SK-N-SH (cell line): Measurements from ENCODE around the gene EFHC1. TPM values are rescaled to one million over a fixed set of nuclear protein-coding genes. Genes with fewer than 3 reads are reported as not detected.

Experiments used
- CTCF ChIA-PET: fragments of 300-600, 350-600 bp; formaldehyde crosslinking; extraction: SDS; loops from one replicate; lab custom pipeline; 2021; lab: Yijun Ruan, JAX
- POLR2A ChIA-PET: fragments of 350-600 bp; sonication (Branson Sonifier 250); formaldehyde crosslinking; extraction: SDS; loops from one replicate; lab custom pipeline; 2020; ENCODE audit warnings: antibody characterized with exemption, inconsistent platforms; lab: Yijun Ruan, JAX
- DNase-seq: peaks from one replicate; pipeline ENCODE4 v3.0.0; 2012
- H2AFZ ChIP-seq: fragments of 200-600 bp; sonication (generic); 2 replicates; pipeline ENCODE4 v1.8.1; 2016; ENCODE audit warnings: antibody characterized with exemption, mild to moderate bottlenecking, low read depth
- H3F3A ChIP-seq: fragments of 200-600 bp; sonication (generic); replicated peaks from 2 replicates; pipeline ENCODE3; 2016; ENCODE audit warnings: antibody characterized with exemption, mild to moderate bottlenecking; ENCODE audit not compliant: insufficient read depth
- H3K27ac ChIP-seq, 2 experiments: fragments of 200-500 bp in 1 of 2; fragments of 200-600 bp in 1 of 2; sonication (Bioruptor generic) in 1 of 2; sonication (generic), shearing (Covaris generic) in 1 of 2; 2 replicates each; pipeline versions ENCODE4 v1.5.1 to v1.6.1; 2014 to 2016; ENCODE audit warnings: low read depth in 2 of 2, inconsistent platforms in 1 of 2, low read length in 1 of 2, mild to moderate bottlenecking in 1 of 2, mixed read lengths in 1 of 2
- H3K27me3 ChIP-seq: fragments of 200-600 bp; sonication (generic), shearing (Covaris generic); 2 replicates; pipeline ENCODE4 v1.6.1; 2016; ENCODE audit warnings: mixed run types; ENCODE audit not compliant: insufficient read depth
- H3K36me3 ChIP-seq, 2 experiments: fragments of 200-500 bp in 1 of 2; fragments of 200-600 bp in 1 of 2; sonication (Bioruptor generic) in 1 of 2; sonication (generic) in 1 of 2; replicated peaks in 1 of 2; 2 replicates each; pipeline versions ENCODE3 to v1.5.1; 2014 to 2016; ENCODE audit warnings: low read length in 1 of 2, mild to moderate bottlenecking in 1 of 2; ENCODE audit not compliant: insufficient read depth in 2 of 2, control insufficient read depth in 1 of 2
- H3K4me1 ChIP-seq, 2 experiments: fragments of 200-500 bp in 1 of 2; fragments of 200-600 bp in 1 of 2; sonication (Bioruptor generic) in 1 of 2; sonication (generic), shearing (Covaris generic) in 1 of 2; 2 replicates each; pipeline versions ENCODE4 v1.5.1 to v1.6.1; 2014 to 2016; ENCODE audit warnings: low read depth in 1 of 2, low read length in 1 of 2, mixed run types in 1 of 2; ENCODE audit not compliant: insufficient read depth in 2 of 2, control insufficient read depth in 1 of 2
- H3K4me2 ChIP-seq: fragments of 200-600 bp; sonication (generic), shearing (Covaris generic); 2 replicates; pipeline ENCODE4 v1.6.1; 2017; ENCODE audit warnings: mixed run types
- H3K4me3 ChIP-seq, 2 experiments: fragments of 200-500 bp in 1 of 2; fragments of 200-600 bp in 1 of 2; sonication (Bioruptor generic) in 1 of 2; sonication (generic), shearing (Covaris generic) in 1 of 2; 2 replicates each; pipeline versions ENCODE4 v1.5.1 to v1.8.1; 2014 to 2016; ENCODE audit warnings: low read depth in 2 of 2, inconsistent platforms in 1 of 2, low read length in 1 of 2, mild to moderate bottlenecking in 1 of 2, mixed read lengths in 1 of 2, moderate library complexity in 1 of 2
- H3K79me2 ChIP-seq: fragments of 200-600 bp; sonication (generic); 2 replicates; pipeline ENCODE4 v1.8.1; 2017; ENCODE audit warnings: mild to moderate bottlenecking; ENCODE audit not compliant: insufficient read depth
- H3K9ac ChIP-seq: fragments of 200-600 bp; sonication (generic); 2 replicates; pipeline ENCODE4 v1.6.1; 2017; ENCODE audit warnings: mixed run types
- H3K9me2 ChIP-seq: fragments of 200-600 bp; sonication (generic); 2 replicates; pipeline ENCODE4 v1.6.1; 2017; ENCODE audit warnings: mixed run types
- H3K9me3 ChIP-seq: fragments of 200-600 bp; sonication (generic); 2 replicates; pipeline ENCODE4 v1.6.1; 2017; ENCODE audit warnings: mixed run types, mild to moderate bottlenecking, moderate library complexity
- H4K20me1 ChIP-seq: fragments of 200-600 bp; sonication (generic); 2 replicates; pipeline ENCODE4 v1.6.1; 2017; ENCODE audit warnings: mild to moderate bottlenecking, mixed run types; ENCODE audit not compliant: insufficient read depth
- CTCF ChIP-seq: fragments of 200-600 bp; sonication (generic); IDR thresholded peaks from 2 replicates; pipeline ENCODE4 v1.6.1; 2017; ENCODE audit warnings: antibody characterized with exemption, mild to moderate bottlenecking, moderate library complexity
- ELF1 ChIP-seq: IDR thresholded peaks from 2 replicates; pipeline ENCODE4 v1.4.0; 2012
- EP300 ChIP-seq, 2 experiments: IDR thresholded peaks; 2 replicates each; pipeline versions ENCODE4 v1.4.0 to v1.6.1; 2012; ENCODE audit warnings: borderline replicate concordance in 1 of 2, low read depth in 1 of 2, low read length in 1 of 2
- EZH2phosphoT487 ChIP-seq: fragments of 200-600 bp; sonication (generic); IDR thresholded peaks from 2 replicates; pipeline ENCODE4 v1.6.1; 2017; ENCODE audit warnings: low read depth, mixed run types, mild to moderate bottlenecking, antibody characterized with exemption, moderate library complexity, borderline replicate concordance
- FOXM1 ChIP-seq: IDR thresholded peaks from 2 replicates; pipeline ENCODE4 v1.4.0; 2012; ENCODE audit warnings: low read depth, mild to moderate bottlenecking
- GABPA ChIP-seq: IDR thresholded peaks from 2 replicates; pipeline ENCODE4 v1.4.0; 2012; ENCODE audit warnings: low read depth, mild to moderate bottlenecking
- GATA2 ChIP-seq: sonication (generic); formaldehyde crosslinking; IDR thresholded peaks from 2 replicates; pipeline ENCODE4 v1.5.0; 2020; ENCODE audit warnings: mild to moderate bottlenecking, missing genetic modification reagents
- MAX ChIP-seq: IDR thresholded peaks from 2 replicates; pipeline ENCODE4 v1.4.0; 2012; ENCODE audit warnings: low read depth
- MEF2A ChIP-seq: IDR thresholded peaks from 2 replicates; pipeline ENCODE4 v1.4.0; 2012; ENCODE audit warnings: low read depth, borderline replicate concordance
- MXI1 ChIP-seq: IDR thresholded peaks from 2 replicates; pipeline ENCODE4 v1.6.1; 2012; ENCODE audit warnings: mild to moderate bottlenecking, low read depth, low read length, improper control_type of control experiment
- NRF1 ChIP-seq: IDR thresholded peaks from 2 replicates; pipeline ENCODE4 v1.6.1; 2012; ENCODE audit warnings: low read depth, mild to moderate bottlenecking, low read length
- PBX3 ChIP-seq: IDR thresholded peaks from 2 replicates; pipeline ENCODE4; 2012
- POLR2AphosphoS5 ChIP-seq: IDR thresholded peaks from 2 replicates; pipeline ENCODE4 v1.6.1; 2012; ENCODE audit warnings: low read depth, low read length
- RFX5 ChIP-seq: IDR thresholded peaks from 2 replicates; pipeline ENCODE4 v1.6.1; 2012; ENCODE audit warnings: mild to moderate bottlenecking, improper control_type of control experiment, low read length
- SIN3A ChIP-seq: IDR thresholded peaks from 2 replicates; pipeline ENCODE4 v1.6.1; 2012; ENCODE audit warnings: low read depth, mild to moderate bottlenecking, low read length, moderate library complexity, borderline replicate concordance
- SMC3 ChIP-seq: IDR thresholded peaks from 2 replicates; pipeline ENCODE4 v1.6.1; 2012; ENCODE audit warnings: low read depth, low read length, improper control_type of control experiment
- TCF12 ChIP-seq: IDR thresholded peaks from 2 replicates; pipeline ENCODE4 v1.4.0; 2012
- TEAD4 ChIP-seq: IDR thresholded peaks from 2 replicates; pipeline ENCODE4 v1.4.0; 2012; ENCODE audit warnings: mild to moderate bottlenecking, borderline replicate concordance; ENCODE audit not compliant: insufficient read depth
- YY1 ChIP-seq: IDR thresholded peaks from 2 replicates; pipeline ENCODE4 v1.4.0; 2012; ENCODE audit warnings: low read depth, mild to moderate bottlenecking
- WGBS: methylation state at CpG from one replicate; pipeline ENCODE4 v1.1.6; 2017; ENCODE audit warnings: low lambda C conversion rate; 5-methylcytosine and 5-hydroxymethylcytosine counted together
- polyA plus RNA-seq, 3 experiments: library from polyadenylated mRNA; depleted of rRNA; stranded (reverse); fragments of >200 nt; gene quantifications; 2 replicates each; pipeline ENCODE4 v1.2.3, GENCODE V29; 2012

The EFHC1 gene
- polyA plus RNA-seq, 1 of the 3 experiments (the other 2 are of a cell fraction): 39.4 TPM

- TF ChIP-seq TEAD4 (no peak), GABPA (no peak)
Measured at GRCh38 chr6:52491203-52492069, 71.3 kb downstream of the EFHC1 start (continued).

- Histone ChIP-seq H3K9me2 (no peaks in the 10 kb centered on the region), H3K27me3 (no peaks in the 10 kb centered on the region), H3K79me2 (no peaks in the 10 kb centered on the region), H3K4me2 (no peak overlapping the region), H3K9me3 (no peaks in the 10 kb centered on the region), H3F3A (peaks cover 32% of the 10 kb centered on the region), H3K9ac (no peak overlapping the region), H3K4me3 (no peak overlapping the region), H3K36me3 (peaks cover 19 to 22% of the 10 kb centered on the region in 2 experiments), H4K20me1 (no peaks in the 10 kb centered on the region), H2AFZ (no peak overlapping the region), H3K4me1 (peaks cover 0 to 6% of the 10 kb centered on the region in 2 experiments; a peak in 1 of 4 replicates), H3K27ac (no peak overlapping the region)
- WGBS: 96% methylated on average over 3 of the region's 3 CpGs
- POLR2A ChIA-PET: no interaction called here
- TF ChIP-seq NRF1 (no peak), CTCF (no peak), EZH2phosphoT487 (no peak), MAX (no peak), FOXM1 (no peak), GATA2 (CRISPR knock-in tag) (no peak), TCF12 (no peak), SIN3A (no peak), SMC3 (no peak), EP300 (IDR thresholded peaks at IDR 0.05; ENCODE audit: borderline replicate concordance in 1 of 2, low read depth in 1 of 2, low read length in 1 of 2) (no peak), POLR2AphosphoS5 (no peak), RFX5 (no peak), MXI1 (no peak), MEF2A (no peak), TEAD4 (no peak), YY1 (no peak), PBX3 (no peak), ELF1 (no peak)
- DNase-seq: no peak
- CTCF ChIA-PET: interaction anchor here (0.8 to 1.4 kb wide), 3 partner anchors 77 to 169 kb away, joined by 3 to 5 read pairs (median 3); no protein-coding TSS in a partner anchor
Measured at GRCh38 chr6:52493669-52494068, 73.5 kb downstream of the EFHC1 start.
